Measurements from ENCODE around the gene RIMBP2. TPM values are rescaled to one million over a fixed set of nuclear protein-coding genes. Genes with fewer than 3 reads are reported as not detected.
A peak's percentile ranks its signal among the peaks of the same experiment; 100 is the strongest.

RIMBP2 gene
- total and polyA plus RNA-seq, 2 experiments from 2014 or later, result 0.31 to 0.37 TPM

DNA sequence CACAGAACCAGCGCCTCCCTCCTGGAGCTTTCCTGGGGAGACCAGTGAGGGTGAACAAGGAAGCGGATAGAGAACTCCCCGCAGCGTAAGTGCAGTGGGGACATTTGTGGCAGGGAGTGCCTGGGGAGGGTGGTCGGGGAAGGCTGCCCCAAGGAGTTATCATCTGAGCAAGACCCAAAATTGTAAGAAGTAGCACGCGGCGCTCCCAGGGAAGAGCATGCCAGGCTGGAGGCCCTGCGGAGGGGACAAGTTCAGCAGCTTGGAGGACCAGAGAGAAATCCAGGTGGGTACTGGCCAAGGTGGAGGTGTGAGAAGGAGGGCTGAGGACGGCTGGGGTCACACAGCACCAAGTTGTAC lies 46.2 kb upstream of the RIMBP2 start (continued):
- no peak for TF ChIP-seq ZNF462 (CRISPR knock-in tag; IDR thresholded peaks at IDR 0.05)
- TF ChIP-seq ZNF114 (CRISPR knock-in tag; IDR thresholded peaks at IDR 0.05), result no peak
- TF ChIP-seq NANOG (IDR thresholded peaks at IDR 0.05; ENCODE audit: borderline replicate concordance), result no peak
- no peak for TF ChIP-seq JUNB (IDR thresholded peaks at IDR 0.05; ENCODE audit: unreplicated experiment)
- TF ChIP-seq STAT1 (IDR thresholded peaks at IDR 0.05; ENCODE audit: unreplicated experiment), result no peak

DNA sequence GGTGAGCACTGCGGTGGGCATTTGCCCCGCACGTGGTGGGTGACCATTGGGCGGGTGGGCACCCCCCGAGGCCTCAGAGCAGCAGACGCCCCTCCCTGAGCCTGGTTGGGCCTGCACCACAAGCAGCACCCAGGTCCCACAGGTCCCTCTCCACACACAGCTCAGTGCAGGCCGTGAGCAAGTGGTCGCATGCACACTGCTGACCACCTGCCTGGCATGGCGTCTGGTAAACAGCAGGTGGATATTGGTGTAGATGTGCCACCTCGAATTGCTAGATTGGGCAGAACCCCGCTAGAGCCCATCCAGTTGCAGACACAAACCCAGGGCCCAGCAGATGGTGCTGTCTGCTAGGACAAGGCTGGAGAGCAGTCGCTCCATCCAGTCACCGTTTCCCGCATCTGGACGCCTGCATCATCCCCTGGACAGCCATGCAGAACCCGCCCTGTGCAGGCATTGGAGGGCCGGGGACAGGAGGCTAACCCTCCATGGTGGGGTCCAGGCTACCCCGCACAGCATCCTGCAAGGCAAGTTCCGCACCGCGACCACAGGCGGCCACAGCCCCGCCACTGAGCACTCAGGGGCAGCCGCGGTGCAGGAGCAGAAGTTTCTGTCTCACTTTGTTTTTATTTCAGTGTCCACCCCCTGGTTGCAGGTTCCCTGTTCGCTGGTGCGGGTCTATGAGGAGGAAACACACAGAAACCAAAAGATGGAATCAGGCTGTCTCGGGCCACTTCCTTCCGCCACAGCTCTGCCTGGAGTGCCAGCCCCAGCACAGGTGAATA lies 45.6 kb upstream of the RIMBP2 start:
- Histone ChIP-seq H3K36me3 (ENCODE audit: insufficient read depth) (peaks cover 3% of the 10 kb centered on the region; the same call in 1 of the 2 replicates), H3K4me1 (ENCODE audit: insufficient read depth) (no peaks in the 10 kb centered on the region), H3K27ac (ENCODE audit: low read depth) (no peak overlapping the region), H3K4me3 (no peak overlapping the region), H3K27me3 (ENCODE audit: insufficient read depth) (no peaks in the 10 kb centered on the region), H2AFZ (no peak overlapping the region), H3F3A (replicated peaks; ENCODE audit: low read depth) (peaks cover 16% of the 10 kb centered on the region), H4K20me1 (replicated peaks; ENCODE audit: insufficient read depth) (no peaks in the 10 kb centered on the region), H3K4me2 (no peak overlapping the region), H3K79me2 (replicated peaks; ENCODE audit: insufficient read depth) (no peaks in the 10 kb centered on the region), H3K9me2 (ENCODE audit: insufficient read depth) (peaks cover 18% of the 10 kb centered on the region)
- Mint-ChIP-seq H3K27me3 (ENCODE audit: insufficient read depth, low read depth, poor library complexity) (no peaks in the 10 kb centered on the region), H3K27ac (no peak overlapping the region), H3K36me3 (ENCODE audit: low read depth) (no peaks in the 10 kb centered on the region), H3K4me3 (no peak overlapping the region), H3K9me3 (peaks cover 8% of the 10 kb centered on the region; the same call in 2 of the 3 replicates), H3K4me1 (no peaks in the 10 kb centered on the region)
- peak; percentile 93 for ATAC-seq
- peak; percentile 73 for DNase-seq (ENCODE audit: low spot score)
- TF ChIP-seq ZNF462 (CRISPR knock-in tag; IDR thresholded peaks at IDR 0.05) (no peak), CTCF (conservative IDR thresholded peaks at IDR 0.05; ENCODE audit: low read depth in 2 of 2) (peak; percentile 59 to 88)
